Right renal cortex interstitium (tissue), 3 donors: Measurements from ENCODE around the gene ZBTB22. TPM values are rescaled to one million over a fixed set of nuclear protein-coding genes. Genes with fewer than 3 reads are reported as not detected.
"Not testable (repeated sequence)": the region's sequence is repeated elsewhere in the genome, so short reads cannot be mapped to it uniquely, and the experiment has no call there.

ENCODE experiments used
- DNase-seq, 3 donors: peaks; one replicate each; pipeline ENCODE4 v3.0.0-alpha.2; 2013; ENCODE audit warnings: low read depth in 3 of 3, low spot score in 2 of 3
- polyA plus RNA-seq, 3 donors: library from polyadenylated mRNA; unstranded; fragments of 120-200 nt; gene quantifications; one replicate each; pipeline ENCODE4 v1.2.1, GENCODE V29; 2013; ENCODE audit not compliant: insufficient read length in 3 of 3

ZBTB22 gene
- polyA plus RNA-seq: 10 to 100 TPM; 23.6 to 25.4 (median 23.8) TPM

GRCh38 chr6:33317669-33318425 is at the start of gene ZBTB22:
ZBTB22 (minus strand) TSS chr6:33317744; CDS start chr6:33316916, 828 bp downstream.
- DNase-seq: peak; percentile 96 to 100 (median 99)

GRCh38 chr6:33367009-33367714 is 49.6 kb upstream of the ZBTB22 start:
- no peak for DNase-seq

- not testable (repeated sequence) for DNase-seq
Observed at GRCh38 chr6:33365206-33365971, 47.8 kb upstream of the ZBTB22 start.

- peak in 2 of 3 donors; percentile 47 to 50 for DNase-seq
Observed at GRCh38 chr6:33364475-33365205, 47.1 kb upstream of the ZBTB22 start.

- not testable (repeated sequence) for DNase-seq
Observed at GRCh38 chr6:33363486-33363885, 45.9 kb upstream of the ZBTB22 start.

- no peak for DNase-seq
Observed at GRCh38 chr6:33359331-33359730, 41.8 kb upstream of the ZBTB22 start.

GRCh38 chr6:33357160-33357871 is 39.8 kb upstream of the ZBTB22 start:
- not testable (repeated sequence) for DNase-seq

- no peak for DNase-seq
Observed at GRCh38 chr6:33356295-33356694, 38.8 kb upstream of the ZBTB22 start.

GRCh38 chr6:33355860-33356259 is 38.3 kb upstream of the ZBTB22 start:
- not testable (repeated sequence) for DNase-seq

- DNase-seq: no peak
Observed at GRCh38 chr6:33347816-33348215, 30.3 kb upstream of the ZBTB22 start.

GRCh38 chr6:33346972-33347371 is 29.4 kb upstream of the ZBTB22 start:
- DNase-seq: not testable (repeated sequence)

- peak in 2 of 3 donors; percentile 37 to 40 for DNase-seq
Observed at GRCh38 chr6:33344701-33345697, 27.5 kb upstream of the ZBTB22 start.

GRCh38 chr6:33343953-33344611 is 26.5 kb upstream of the ZBTB22 start:
- DNase-seq: no peak

- DNase-seq: not testable (repeated sequence)
Observed at GRCh38 chr6:33343606-33343952, 26.0 kb upstream of the ZBTB22 start.

GRCh38 chr6:33339193-33339592 is 21.6 kb upstream of the ZBTB22 start:
- DNase-seq: no peak

- DNase-seq: no peak
Observed at GRCh38 chr6:33336495-33336894, 19.0 kb upstream of the ZBTB22 start.

- no peak for DNase-seq
Observed at GRCh38 chr6:33335916-33336315, 18.4 kb upstream of the ZBTB22 start.

- no peak for DNase-seq
Observed at GRCh38 chr6:33333666-33334065, 16.1 kb upstream of the ZBTB22 start.
